DMS79 (cell line): ENCODE data around the gene SESN2.

Source experiments
- DNase-seq: peaks from one replicate; lab custom pipeline; 2025; lab: John Stamatoyannopoulos, UW

The SESN2 gene

GRCh38 chr1:28282426-28283407 lies 23.4 kb downstream of the SESN2 start:
- no peak for DNase-seq

- no peak for DNase-seq
These were observed 26.8 kb downstream of the SESN2 start for GRCh38 chr1:28286111-28286510.

GRCh38 chr1:28288487-28288886 lies 29.2 kb downstream of the SESN2 start:
- no peak for DNase-seq

GRCh38 chr1:28290851-28291250 lies 31.5 kb downstream of the SESN2 start:
- no peak for DNase-seq

GRCh38 chr1:28291711-28292110 lies 32.4 kb downstream of the SESN2 start:
- no peak for DNase-seq

- DNase-seq = no peak
These were observed 36.6 kb downstream of the SESN2 start for GRCh38 chr1:28295936-28296335.

- DNase-seq = no peak
These were observed 37.3 kb downstream of the SESN2 start for GRCh38 chr1:28296401-28297261.

- DNase-seq = no peak
These were observed 38.5 kb downstream of the SESN2 start for GRCh38 chr1:28297826-28298225.

- DNase-seq = no peak
These were observed 39.1 kb downstream of the SESN2 start for GRCh38 chr1:28298438-28298837.

- DNase-seq = no peak
These were observed 42.3 kb downstream of the SESN2 start for GRCh38 chr1:28301368-28302174.

- DNase-seq = no peak
These were observed 42.9 kb downstream of the SESN2 start for GRCh38 chr1:28302247-28302646.

- no peak for DNase-seq
These were observed 47.1 kb downstream of the SESN2 start for GRCh38 chr1:28306301-28306949.

- no peak for DNase-seq
These were observed 49.4 kb downstream of the SESN2 start for GRCh38 chr1:28308750-28309149.

GRCh38 chr1:28309702-28310101 lies 50.4 kb downstream of the SESN2 start:
- no peak for DNase-seq

GRCh38 chr1:28313702-28314546 lies 54.6 kb downstream of the SESN2 start:
- DNase-seq = no peak

- DNase-seq = no peak
These were observed 55.2 kb downstream of the SESN2 start for GRCh38 chr1:28314547-28314941.

GRCh38 chr1:28317014-28317413 lies 57.7 kb downstream of the SESN2 start:
- no peak for DNase-seq

- no peak for DNase-seq
These were observed 62.9 kb downstream of the SESN2 start for GRCh38 chr1:28322194-28322593.

- no peak for DNase-seq
These were observed 64.4 kb downstream of the SESN2 start for GRCh38 chr1:28323720-28324119.

- DNase-seq = no peak
These were observed 67.2 kb downstream of the SESN2 start for GRCh38 chr1:28326515-28326914.

- no peak for DNase-seq
These were observed 67.7 kb downstream of the SESN2 start for GRCh38 chr1:28326984-28327383.
